Ovary (tissue), 3 donors: ENCODE results near the gene HCN1.
"Not testable (repeated sequence)": the region's sequence is repeated elsewhere in the genome, so short reads cannot be mapped to it uniquely, and the experiment has no call there.

Experiments used
- EP300 ChIP-seq: sonication (generic); formaldehyde crosslinking; IDR thresholded peaks from one replicate; pipeline ENCODE4 v1.6.1; 2017; ENCODE audit warnings: antibody characterized with exemption
- POLR2A ChIP-seq: fragments of 450-650 bp; IDR thresholded peaks from one replicate; pipeline ENCODE4 v1.6.1; 2017; ENCODE audit warnings: antibody characterized with exemption, mild to moderate bottlenecking, moderate library complexity
- TF ChIP-seq, protein P1 (sequence below), 3 donors: fragments of 450-650 bp in 2 of 3; fragments of 200-600 bp in 1 of 3; IDR thresholded peaks; one replicate each; pipeline versions ENCODE4 v1.5.1 to v1.8.0; 2016 to 2022; ENCODE audit warnings: antibody characterized with exemption in 3 of 3, mild to moderate bottlenecking in 1 of 3
- donor health status: DM: no; HTN: no; CAD: no.

DNA sequence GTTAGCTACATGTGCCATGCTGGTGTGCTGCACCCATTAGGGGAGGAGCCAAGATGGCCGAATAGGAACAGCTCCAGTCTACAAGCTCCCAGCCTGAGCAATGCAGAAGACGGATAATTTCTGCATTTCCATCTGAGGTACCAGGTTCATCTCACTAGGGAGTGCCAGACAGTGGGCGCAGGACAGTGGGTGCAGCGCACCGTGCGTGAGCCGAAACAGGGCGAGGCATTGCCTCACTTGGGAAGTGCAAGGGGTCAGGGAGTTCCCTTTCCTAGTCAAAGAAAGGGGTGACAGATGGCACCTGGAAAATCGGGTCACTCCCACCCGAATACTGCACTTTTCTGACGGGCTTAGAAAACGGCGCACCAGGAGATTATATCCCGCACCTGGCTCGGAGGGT is 251.3 kb downstream of the HCN1 start:
- TF ChIP-seq EP300, POLR2A: not testable (repeated sequence)
- TF ChIP-seq, protein P1, sequence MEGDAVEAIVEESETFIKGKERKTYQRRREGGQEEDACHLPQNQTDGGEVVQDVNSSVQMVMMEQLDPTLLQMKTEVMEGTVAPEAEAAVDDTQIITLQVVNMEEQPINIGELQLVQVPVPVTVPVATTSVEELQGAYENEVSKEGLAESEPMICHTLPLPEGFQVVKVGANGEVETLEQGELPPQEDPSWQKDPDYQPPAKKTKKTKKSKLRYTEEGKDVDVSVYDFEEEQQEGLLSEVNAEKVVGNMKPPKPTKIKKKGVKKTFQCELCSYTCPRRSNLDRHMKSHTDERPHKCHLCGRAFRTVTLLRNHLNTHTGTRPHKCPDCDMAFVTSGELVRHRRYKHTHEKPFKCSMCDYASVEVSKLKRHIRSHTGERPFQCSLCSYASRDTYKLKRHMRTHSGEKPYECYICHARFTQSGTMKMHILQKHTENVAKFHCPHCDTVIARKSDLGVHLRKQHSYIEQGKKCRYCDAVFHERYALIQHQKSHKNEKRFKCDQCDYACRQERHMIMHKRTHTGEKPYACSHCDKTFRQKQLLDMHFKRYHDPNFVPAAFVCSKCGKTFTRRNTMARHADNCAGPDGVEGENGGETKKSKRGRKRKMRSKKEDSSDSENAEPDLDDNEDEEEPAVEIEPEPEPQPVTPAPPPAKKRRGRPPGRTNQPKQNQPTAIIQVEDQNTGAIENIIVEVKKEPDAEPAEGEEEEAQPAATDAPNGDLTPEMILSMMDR (IDR thresholded peaks at IDR 0.05), result not testable (repeated sequence)
